Endothelial cell (in vitro differentiated cells): Measurements from ENCODE around the gene DOK6. TPM values are rescaled to one million over a fixed set of nuclear protein-coding genes. Genes with fewer than 3 reads are reported as not detected.
"Not testable (repeated sequence)": the region's sequence is repeated elsewhere in the genome, so short reads cannot be mapped to it uniquely, and the experiment has no call there.

Experiments used
- DNase-seq: peaks from one replicate; pipeline ENCODE4 v3.0.0; 2021; ENCODE audit warnings: low spot score
- H3K27ac Mint-ChIP-seq: one replicate; pipeline ENCODE4 v1.8.0; 2021; ENCODE audit warnings: mixed read lengths, inconsistent platforms; ENCODE audit not compliant: unreplicated experiment
- H3K27me3 Mint-ChIP-seq: one replicate; pipeline ENCODE4 v1.8.0; 2021; ENCODE audit warnings: mild to moderate bottlenecking, moderate library complexity, mixed read lengths, inconsistent platforms; ENCODE audit not compliant: unreplicated experiment
- H3K36me3 Mint-ChIP-seq: one replicate; pipeline ENCODE4 v1.8.0; 2021; ENCODE audit warnings: mild to moderate bottlenecking, low read depth, mixed read lengths, inconsistent platforms; ENCODE audit not compliant: unreplicated experiment
- H3K4me1 Mint-ChIP-seq: one replicate; pipeline ENCODE4 v1.8.0; 2021; ENCODE audit warnings: mild to moderate bottlenecking, mixed read lengths, inconsistent platforms; ENCODE audit not compliant: unreplicated experiment
- H3K4me3 Mint-ChIP-seq: one replicate; pipeline ENCODE4 v1.8.0; 2021; ENCODE audit warnings: mild to moderate bottlenecking, mixed read lengths, inconsistent platforms; ENCODE audit not compliant: unreplicated experiment
- H3K9me3 Mint-ChIP-seq: one replicate; pipeline ENCODE4 v1.8.0; 2021; ENCODE audit warnings: mixed read lengths, inconsistent platforms; ENCODE audit not compliant: unreplicated experiment
- CTCF ChIP-seq: fragments of 200-600 bp; sonication (generic); IDR thresholded peaks from one replicate; pipeline ENCODE4 v1.5.0; 2021; ENCODE audit warnings: antibody characterized with exemption; ENCODE audit not compliant: unreplicated experiment
- total RNA-seq: library from RNA; stranded (reverse); fragmentation: NEBNext Ultra II Directional; extraction: Animal tissue kit (Norgen Biotek cat#: 25700); gene quantifications from one replicate; pipeline ENCODE4 v1.2.1, GENCODE V29; 2021; ENCODE audit not compliant: unreplicated experiment

DOK6 gene
- total RNA-seq, 1 donor from 2014 or later: 2.2 TPM

- H3K27ac Mint-ChIP-seq: no peak overlapping the region
- no peaks in the 10 kb centered on the region for H3K36me3 Mint-ChIP-seq
- no peak overlapping the region for H3K4me3 Mint-ChIP-seq
- H3K9me3 Mint-ChIP-seq: no peaks in the 10 kb centered on the region
- H3K27me3 Mint-ChIP-seq: no peaks in the 10 kb centered on the region
- TF ChIP-seq CTCF: no peak
- no peak for DNase-seq
- no peaks in the 10 kb centered on the region for H3K4me1 Mint-ChIP-seq
Observed at GRCh38 chr18:69854455-69854854, 453.8 kb downstream of the DOK6 start.

GRCh38 chr18:69858897-69859296 lies 458.2 kb downstream of the DOK6 start:
- no peak for TF ChIP-seq CTCF
- no peaks in the 10 kb centered on the region for H3K4me1 Mint-ChIP-seq
- no peak overlapping the region for H3K4me3 Mint-ChIP-seq
- no peaks in the 10 kb centered on the region for H3K36me3 Mint-ChIP-seq
- H3K9me3 Mint-ChIP-seq: no peaks in the 10 kb centered on the region
- no peak for DNase-seq
- no peak overlapping the region for H3K27ac Mint-ChIP-seq
- no peaks in the 10 kb centered on the region for H3K27me3 Mint-ChIP-seq

GRCh38 chr18:69864802-69865201 lies 464.1 kb downstream of the DOK6 start:
- H3K27ac Mint-ChIP-seq, H3K27me3 Mint-ChIP-seq, H3K4me3 Mint-ChIP-seq, H3K36me3 Mint-ChIP-seq, DNase-seq, H3K4me1 Mint-ChIP-seq, H3K9me3 Mint-ChIP-seq: not testable (repeated sequence)

GRCh38 chr18:69865776-69866175 lies 465.1 kb downstream of the DOK6 start:
- DNase-seq: no peak
- no peak for TF ChIP-seq CTCF
- H3K27me3 Mint-ChIP-seq: peaks cover 1% of the 10 kb centered on the region
- peaks cover 6% of the 10 kb centered on the region for H3K4me1 Mint-ChIP-seq
- H3K9me3 Mint-ChIP-seq: no peaks in the 10 kb centered on the region
- no peak overlapping the region for H3K27ac Mint-ChIP-seq
- no peak overlapping the region for H3K4me3 Mint-ChIP-seq
- H3K36me3 Mint-ChIP-seq: no peaks in the 10 kb centered on the region

- Mint-ChIP-seq H3K4me3 (no peak overlapping the region), H3K4me1 (peaks cover 6% of the 10 kb centered on the region), H3K27ac (no peak overlapping the region), H3K9me3 (no peaks in the 10 kb centered on the region), H3K36me3 (no peaks in the 10 kb centered on the region), H3K27me3 (peaks cover 1% of the 10 kb centered on the region)
- no peak for TF ChIP-seq CTCF
- no peak for DNase-seq
Observed at GRCh38 chr18:69866212-69866611, 465.5 kb downstream of the DOK6 start.

GRCh38 chr18:69870736-69871135 lies 470.0 kb downstream of the DOK6 start:
- Mint-ChIP-seq H3K4me3 (no peak overlapping the region), H3K4me1 (peaks cover 6% of the 10 kb centered on the region), H3K27me3 (peaks cover 1% of the 10 kb centered on the region), H3K27ac (no peak overlapping the region), H3K36me3 (no peaks in the 10 kb centered on the region), H3K9me3 (no peaks in the 10 kb centered on the region)
- no peak for TF ChIP-seq CTCF
- DNase-seq: no peak
